Keratinocyte (primary cell): ENCODE results near the gene ASTN2.

Experiments
- EZH2 ChIP-seq: IDR thresholded peaks from one replicate; pipeline ENCODE4 v1.6.1; 2012; ENCODE audit warnings: inconsistent platforms, mild to moderate bottlenecking, low read length, moderate library complexity
- TF ChIP-seq, protein P1 (sequence below), 3 experiments: IDR thresholded peaks in 1 of 3; conservative IDR thresholded peaks in 1 of 3; optimal IDR thresholded peaks in 1 of 3; 2 replicates in 2 of 3; 3 replicates in 1 of 3; pipeline versions ENCODE3 to v1.5.1; 2011; ENCODE audit warnings: low read length in 3 of 3, mild to moderate bottlenecking in 3 of 3, moderate library complexity in 2 of 3, control low read depth in 1 of 3, inconsistent platforms in 1 of 3; ENCODE audit not compliant: insufficient read depth in 2 of 3; ENCODE audit errors: extremely low read depth in 1 of 3

DNA sequence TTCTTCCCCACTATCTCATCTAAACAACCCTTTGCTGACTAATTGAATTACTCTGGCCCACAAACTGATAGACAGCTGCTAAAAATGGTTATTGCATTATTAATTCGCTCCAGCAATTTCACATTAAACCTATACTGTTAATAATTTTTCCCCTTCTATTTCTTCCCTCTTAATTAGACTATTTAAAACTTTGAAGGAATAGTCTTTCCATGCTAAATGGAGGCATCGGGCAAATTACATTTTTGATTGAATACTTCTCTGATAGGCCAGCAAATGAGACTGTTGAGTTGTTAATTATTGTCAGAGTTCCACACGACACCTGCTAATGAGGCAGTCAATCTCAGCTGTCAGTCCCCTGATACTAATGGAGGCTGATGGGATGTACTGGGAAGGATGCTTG lies 485.2 kb downstream of the ASTN2 start:
- TF ChIP-seq, protein P1, sequence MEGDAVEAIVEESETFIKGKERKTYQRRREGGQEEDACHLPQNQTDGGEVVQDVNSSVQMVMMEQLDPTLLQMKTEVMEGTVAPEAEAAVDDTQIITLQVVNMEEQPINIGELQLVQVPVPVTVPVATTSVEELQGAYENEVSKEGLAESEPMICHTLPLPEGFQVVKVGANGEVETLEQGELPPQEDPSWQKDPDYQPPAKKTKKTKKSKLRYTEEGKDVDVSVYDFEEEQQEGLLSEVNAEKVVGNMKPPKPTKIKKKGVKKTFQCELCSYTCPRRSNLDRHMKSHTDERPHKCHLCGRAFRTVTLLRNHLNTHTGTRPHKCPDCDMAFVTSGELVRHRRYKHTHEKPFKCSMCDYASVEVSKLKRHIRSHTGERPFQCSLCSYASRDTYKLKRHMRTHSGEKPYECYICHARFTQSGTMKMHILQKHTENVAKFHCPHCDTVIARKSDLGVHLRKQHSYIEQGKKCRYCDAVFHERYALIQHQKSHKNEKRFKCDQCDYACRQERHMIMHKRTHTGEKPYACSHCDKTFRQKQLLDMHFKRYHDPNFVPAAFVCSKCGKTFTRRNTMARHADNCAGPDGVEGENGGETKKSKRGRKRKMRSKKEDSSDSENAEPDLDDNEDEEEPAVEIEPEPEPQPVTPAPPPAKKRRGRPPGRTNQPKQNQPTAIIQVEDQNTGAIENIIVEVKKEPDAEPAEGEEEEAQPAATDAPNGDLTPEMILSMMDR (optimal IDR thresholded peaks at IDR 0.05 in 1 of 3, IDR thresholded peaks at IDR 0.05 in 1 of 3, conservative IDR thresholded peaks at IDR 0.05 in 1 of 3; ENCODE audit: extremely low read depth in 1 of 3, insufficient read depth in 2 of 3, low read length in 3 of 3): no peak
- TF ChIP-seq EZH2: no peak
